SK-N-SH treated with all-trans-retinoic acid at 6 μM for 48 hours (cell line): Measurements from ENCODE around the gene RPS4Y2.

Experiments
- ATAC-seq: fragments of 200-7000 bp; cut with Tn5 transposase; 3 replicates; pipeline ENCODE4 v1.9.1; 2020; ENCODE audit warnings: mild to moderate bottlenecking, moderate library complexity
- ARNTL ChIP-seq: fragments of 450-650 bp; formaldehyde crosslinking; IDR thresholded peaks from 2 replicates; pipeline ENCODE4 v1.5.0; 2020; ENCODE audit warnings: low read depth, mild to moderate bottlenecking, moderate library complexity, borderline replicate concordance
- BACH2 ChIP-seq: fragments of 250-450 bp; sonication (Bioruptor Pico); IDR thresholded peaks from 2 replicates; pipeline ENCODE4 v1.9.0; 2021; ENCODE audit warnings: mild to moderate bottlenecking, borderline replicate concordance
- CSDC2 ChIP-seq: fragments of 250-450 bp; sonication (Bioruptor Pico); IDR thresholded peaks from 2 replicates; pipeline ENCODE4 v1.5.0; 2020; ENCODE audit warnings: mild to moderate bottlenecking, moderate library complexity
- ESRRG ChIP-seq: fragments of 250-450 bp; sonication (Bioruptor Pico); IDR thresholded peaks from 2 replicates; pipeline ENCODE4 v1.6.1; 2021; ENCODE audit warnings: mild to moderate bottlenecking
- ISL1 ChIP-seq: fragments of 250-450 bp; sonication (Bioruptor Pico); IDR thresholded peaks from 2 replicates; pipeline ENCODE4 v2.1.2; 2022; ENCODE audit warnings: mild to moderate bottlenecking, moderate library complexity
- OSR1 ChIP-seq: fragments of 250-450 bp; sonication (Bioruptor Pico); IDR thresholded peaks from 2 replicates; pipeline ENCODE4 v1.8.0; 2022; ENCODE audit warnings: moderate library complexity, mild to moderate bottlenecking, inconsistent platforms
- PPARA ChIP-seq: fragments of 250-450 bp; sonication (Bioruptor Pico); IDR thresholded peaks from 2 replicates; pipeline ENCODE4 v1.5.0; 2020; ENCODE audit warnings: mild to moderate bottlenecking, borderline replicate concordance
- SNAI2 ChIP-seq: fragments of 250-450 bp; sonication (Bioruptor Pico); IDR thresholded peaks from 2 replicates; pipeline ENCODE4 v1.5.0; 2020; ENCODE audit warnings: mild to moderate bottlenecking, moderate library complexity
- TCF4 ChIP-seq: fragments of 250-450 bp; sonication (Bioruptor Pico); IDR thresholded peaks from 2 replicates; pipeline ENCODE4 v1.8.0; 2021; ENCODE audit warnings: mild to moderate bottlenecking, moderate library complexity, borderline replicate concordance
- ZC3H10 ChIP-seq: fragments of 250-450 bp; sonication (Bioruptor Pico); IDR thresholded peaks from 2 replicates; pipeline ENCODE4 v1.5.1; 2021; ENCODE audit warnings: mild to moderate bottlenecking, moderate library complexity
- ZFP30 ChIP-seq: fragments of 450-650 bp; formaldehyde crosslinking; IDR thresholded peaks from 2 replicates; pipeline ENCODE4 v1.5.0; 2022; ENCODE audit warnings: mild to moderate bottlenecking, moderate library complexity
- ZNF565 ChIP-seq: fragments of 450-650 bp; formaldehyde crosslinking; conservative IDR thresholded peaks from 2 replicates; pipeline ENCODE4 v1.5.0; 2020; ENCODE audit warnings: low read depth, mild to moderate bottlenecking, moderate library complexity
- ZNF70 ChIP-seq: fragments of 450-650 bp; formaldehyde crosslinking; IDR thresholded peaks from 2 replicates; pipeline ENCODE4 v1.5.0; 2020; ENCODE audit warnings: mild to moderate bottlenecking, moderate library complexity
- ZNF8 ChIP-seq: fragments of 450-650 bp; formaldehyde crosslinking; IDR thresholded peaks from 2 replicates; pipeline ENCODE4 v1.5.0; 2020; ENCODE audit warnings: mild to moderate bottlenecking, moderate library complexity
- TF ChIP-seq, protein P1 (sequence below): fragments of 250-450 bp; sonication (Bioruptor Pico); IDR thresholded peaks from 2 replicates; pipeline ENCODE4 v1.5.1; 2020; ENCODE audit warnings: low read depth, mild to moderate bottlenecking, moderate library complexity
- TF ChIP-seq, protein P2 (sequence below): fragments of 250-450 bp; sonication (Bioruptor Pico); IDR thresholded peaks from 2 replicates; pipeline ENCODE4 v1.8.0; 2020; ENCODE audit warnings: mild to moderate bottlenecking, moderate library complexity, borderline replicate concordance
- TF ChIP-seq, protein P3 (sequence below): fragments of 250-450 bp; sonication (Bioruptor Pico); IDR thresholded peaks from 2 replicates; pipeline ENCODE4 v1.8.0; 2021; ENCODE audit warnings: low read depth, mild to moderate bottlenecking, moderate library complexity, borderline replicate concordance
- TF ChIP-seq, protein P4 (sequence below): fragments of 250-450 bp; sonication (Bioruptor Pico); IDR thresholded peaks from 2 replicates; pipeline ENCODE4 v1.5.1; 2021; ENCODE audit warnings: mild to moderate bottlenecking, moderate library complexity
- TF ChIP-seq, protein P5 (sequence below): fragments of 250-450 bp; sonication (Bioruptor Pico); IDR thresholded peaks from 2 replicates; pipeline ENCODE4 v1.5.0; 2020; ENCODE audit warnings: mild to moderate bottlenecking, moderate library complexity

Gene RPS4Y2

DNA sequence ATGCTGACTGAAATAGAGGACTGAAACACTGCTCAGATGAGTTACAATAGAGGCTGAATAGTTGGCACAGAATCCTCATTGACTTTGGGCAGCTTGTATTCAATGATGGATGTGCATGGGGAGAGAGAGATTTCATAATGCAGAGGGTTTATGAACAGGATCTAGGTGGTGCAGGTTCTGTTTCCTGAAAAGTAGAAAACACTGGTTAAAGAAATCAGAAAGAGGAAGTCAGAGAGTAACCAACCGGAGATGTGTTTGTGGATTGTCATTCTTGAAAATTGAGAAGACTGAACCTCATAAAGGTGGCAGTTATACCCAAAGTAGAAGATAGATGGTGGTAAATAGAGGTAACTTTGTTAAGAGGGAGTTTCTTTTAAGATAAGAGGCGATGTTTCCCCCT, 8.0 kb downstream of the RPS4Y2 start:
- ATAC-seq: no peak
- TF ChIP-seq ZNF565 (CRISPR knock-in tag) (no peak), OSR1 (no peak), SNAI2 (CRISPR knock-in tag) (no peak), ISL1 (CRISPR knock-in tag) (no peak), TCF4 (CRISPR knock-in tag) (no peak)
- TF ChIP-seq, protein P1, sequence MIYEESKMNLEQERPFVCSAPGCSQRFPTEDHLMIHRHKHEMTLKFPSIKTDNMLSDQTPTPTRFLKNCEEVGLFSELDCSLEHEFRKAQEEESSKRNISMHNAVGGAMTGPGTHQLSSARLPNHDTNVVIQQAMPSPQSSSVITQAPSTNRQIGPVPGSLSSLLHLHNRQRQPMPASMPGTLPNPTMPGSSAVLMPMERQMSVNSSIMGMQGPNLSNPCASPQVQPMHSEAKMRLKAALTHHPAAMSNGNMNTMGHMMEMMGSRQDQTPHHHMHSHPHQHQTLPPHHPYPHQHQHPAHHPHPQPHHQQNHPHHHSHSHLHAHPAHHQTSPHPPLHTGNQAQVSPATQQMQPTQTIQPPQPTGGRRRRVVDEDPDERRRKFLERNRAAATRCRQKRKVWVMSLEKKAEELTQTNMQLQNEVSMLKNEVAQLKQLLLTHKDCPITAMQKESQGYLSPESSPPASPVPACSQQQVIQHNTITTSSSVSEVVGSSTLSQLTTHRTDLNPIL: no peak
- TF ChIP-seq, protein P2, sequence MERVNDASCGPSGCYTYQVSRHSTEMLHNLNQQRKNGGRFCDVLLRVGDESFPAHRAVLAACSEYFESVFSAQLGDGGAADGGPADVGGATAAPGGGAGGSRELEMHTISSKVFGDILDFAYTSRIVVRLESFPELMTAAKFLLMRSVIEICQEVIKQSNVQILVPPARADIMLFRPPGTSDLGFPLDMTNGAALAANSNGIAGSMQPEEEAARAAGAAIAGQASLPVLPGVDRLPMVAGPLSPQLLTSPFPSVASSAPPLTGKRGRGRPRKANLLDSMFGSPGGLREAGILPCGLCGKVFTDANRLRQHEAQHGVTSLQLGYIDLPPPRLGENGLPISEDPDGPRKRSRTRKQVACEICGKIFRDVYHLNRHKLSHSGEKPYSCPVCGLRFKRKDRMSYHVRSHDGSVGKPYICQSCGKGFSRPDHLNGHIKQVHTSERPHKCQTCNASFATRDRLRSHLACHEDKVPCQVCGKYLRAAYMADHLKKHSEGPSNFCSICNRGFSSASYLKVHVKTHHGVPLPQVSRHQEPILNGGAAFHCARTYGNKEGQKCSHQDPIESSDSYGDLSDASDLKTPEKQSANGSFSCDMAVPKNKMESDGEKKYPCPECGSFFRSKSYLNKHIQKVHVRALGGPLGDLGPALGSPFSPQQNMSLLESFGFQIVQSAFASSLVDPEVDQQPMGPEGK: no peak
- TF ChIP-seq, protein P3, sequence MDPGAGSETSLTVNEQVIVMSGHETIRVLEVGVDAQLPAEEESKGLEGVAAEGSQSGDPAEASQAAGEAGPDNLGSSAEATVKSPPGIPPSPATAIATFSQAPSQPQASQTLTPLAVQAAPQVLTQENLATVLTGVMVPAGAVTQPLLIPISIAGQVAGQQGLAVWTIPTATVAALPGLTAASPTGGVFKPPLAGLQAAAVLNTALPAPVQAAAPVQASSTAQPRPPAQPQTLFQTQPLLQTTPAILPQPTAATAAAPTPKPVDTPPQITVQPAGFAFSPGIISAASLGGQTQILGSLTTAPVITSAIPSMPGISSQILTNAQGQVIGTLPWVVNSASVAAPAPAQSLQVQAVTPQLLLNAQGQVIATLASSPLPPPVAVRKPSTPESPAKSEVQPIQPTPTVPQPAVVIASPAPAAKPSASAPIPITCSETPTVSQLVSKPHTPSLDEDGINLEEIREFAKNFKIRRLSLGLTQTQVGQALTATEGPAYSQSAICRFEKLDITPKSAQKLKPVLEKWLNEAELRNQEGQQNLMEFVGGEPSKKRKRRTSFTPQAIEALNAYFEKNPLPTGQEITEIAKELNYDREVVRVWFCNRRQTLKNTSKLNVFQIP: no peak
- TF ChIP-seq, protein P4, sequence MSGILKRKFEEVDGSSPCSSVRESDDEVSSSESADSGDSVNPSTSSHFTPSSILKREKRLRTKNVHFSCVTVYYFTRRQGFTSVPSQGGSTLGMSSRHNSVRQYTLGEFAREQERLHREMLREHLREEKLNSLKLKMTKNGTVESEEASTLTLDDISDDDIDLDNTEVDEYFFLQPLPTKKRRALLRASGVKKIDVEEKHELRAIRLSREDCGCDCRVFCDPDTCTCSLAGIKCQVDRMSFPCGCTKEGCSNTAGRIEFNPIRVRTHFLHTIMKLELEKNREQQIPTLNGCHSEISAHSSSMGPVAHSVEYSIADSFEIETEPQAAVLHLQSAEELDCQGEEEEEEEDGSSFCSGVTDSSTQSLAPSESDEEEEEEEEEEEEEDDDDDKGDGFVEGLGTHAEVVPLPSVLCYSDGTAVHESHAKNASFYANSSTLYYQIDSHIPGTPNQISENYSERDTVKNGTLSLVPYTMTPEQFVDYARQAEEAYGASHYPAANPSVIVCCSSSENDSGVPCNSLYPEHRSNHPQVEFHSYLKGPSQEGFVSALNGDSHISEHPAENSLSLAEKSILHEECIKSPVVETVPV: no peak

DNA sequence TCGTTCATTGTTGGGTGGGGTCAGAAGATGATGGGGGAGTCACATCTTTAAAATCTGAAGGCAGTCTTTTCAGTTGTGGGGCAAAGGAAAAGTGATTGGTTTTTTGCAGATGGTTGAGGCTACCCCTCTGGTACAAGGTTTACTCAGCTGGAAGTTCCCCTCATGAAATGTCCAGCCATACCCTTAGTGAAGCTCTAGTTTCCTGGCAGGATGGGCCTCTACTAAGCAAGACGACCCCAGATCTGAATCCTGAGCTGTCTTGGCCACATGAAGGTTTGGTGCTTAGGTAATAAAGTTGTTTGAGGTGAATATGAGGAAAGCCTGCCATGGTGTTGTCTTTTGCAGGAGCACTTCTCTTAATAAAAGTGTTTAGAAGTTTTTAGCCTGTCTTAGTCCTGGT, 9.2 kb downstream of the RPS4Y2 start:
- ATAC-seq: no peak
- TF ChIP-seq ESRRG (CRISPR knock-in tag) (no peak), ARNTL (no peak), ZFP30 (CRISPR knock-in tag) (no peak), SNAI2 (CRISPR knock-in tag) (no peak), BACH2 (CRISPR knock-in tag) (no peak), OSR1 (no peak), PPARA (no peak), TCF4 (CRISPR knock-in tag) (no peak), ZNF70 (CRISPR knock-in tag) (no peak), ZNF8 (CRISPR knock-in tag) (no peak), ZC3H10 (CRISPR knock-in tag) (no peak)
- TF ChIP-seq, protein P3: no peak
- TF ChIP-seq, protein P5, sequence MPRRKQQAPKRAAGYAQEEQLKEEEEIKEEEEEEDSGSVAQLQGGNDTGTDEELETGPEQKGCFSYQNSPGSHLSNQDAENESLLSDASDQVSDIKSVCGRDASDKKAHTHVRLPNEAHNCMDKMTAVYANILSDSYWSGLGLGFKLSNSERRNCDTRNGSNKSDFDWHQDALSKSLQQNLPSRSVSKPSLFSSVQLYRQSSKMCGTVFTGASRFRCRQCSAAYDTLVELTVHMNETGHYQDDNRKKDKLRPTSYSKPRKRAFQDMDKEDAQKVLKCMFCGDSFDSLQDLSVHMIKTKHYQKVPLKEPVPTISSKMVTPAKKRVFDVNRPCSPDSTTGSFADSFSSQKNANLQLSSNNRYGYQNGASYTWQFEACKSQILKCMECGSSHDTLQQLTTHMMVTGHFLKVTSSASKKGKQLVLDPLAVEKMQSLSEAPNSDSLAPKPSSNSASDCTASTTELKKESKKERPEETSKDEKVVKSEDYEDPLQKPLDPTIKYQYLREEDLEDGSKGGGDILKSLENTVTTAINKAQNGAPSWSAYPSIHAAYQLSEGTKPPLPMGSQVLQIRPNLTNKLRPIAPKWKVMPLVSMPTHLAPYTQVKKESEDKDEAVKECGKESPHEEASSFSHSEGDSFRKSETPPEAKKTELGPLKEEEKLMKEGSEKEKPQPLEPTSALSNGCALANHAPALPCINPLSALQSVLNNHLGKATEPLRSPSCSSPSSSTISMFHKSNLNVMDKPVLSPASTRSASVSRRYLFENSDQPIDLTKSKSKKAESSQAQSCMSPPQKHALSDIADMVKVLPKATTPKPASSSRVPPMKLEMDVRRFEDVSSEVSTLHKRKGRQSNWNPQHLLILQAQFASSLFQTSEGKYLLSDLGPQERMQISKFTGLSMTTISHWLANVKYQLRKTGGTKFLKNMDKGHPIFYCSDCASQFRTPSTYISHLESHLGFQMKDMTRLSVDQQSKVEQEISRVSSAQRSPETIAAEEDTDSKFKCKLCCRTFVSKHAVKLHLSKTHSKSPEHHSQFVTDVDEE (CRISPR knock-in tag): no peak
- TF ChIP-seq, protein P4: no peak
- TF ChIP-seq, all 23 proteins: peak for 0

DNA sequence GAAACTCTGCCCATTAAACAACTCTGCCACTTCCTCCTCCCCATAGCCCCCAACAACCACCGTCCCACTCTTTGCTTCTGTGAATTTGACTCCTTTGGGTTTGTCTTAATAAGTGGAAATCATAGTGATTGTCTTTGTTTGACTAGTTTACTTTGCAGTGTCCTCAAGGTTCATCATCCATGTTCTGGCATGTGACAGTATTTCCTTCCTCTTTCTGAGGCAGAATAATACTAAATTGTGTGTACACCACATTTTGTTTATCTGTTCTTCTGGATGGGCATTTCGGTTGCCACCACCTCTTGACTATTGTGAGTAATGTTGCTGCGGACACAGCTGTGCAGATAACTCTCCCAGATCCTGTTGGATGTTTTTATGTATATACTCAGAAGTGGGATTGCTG, 14.8 kb downstream of the RPS4Y2 start:
- TF ChIP-seq BACH2 (CRISPR knock-in tag) (no peak), CSDC2 (CRISPR knock-in tag) (no peak), SNAI2 (CRISPR knock-in tag) (no peak), ZFP30 (CRISPR knock-in tag) (no peak)
- no peak for ATAC-seq
